ENCODE measurements around the gene TMEM219. TPM values are rescaled to one million over a fixed set of nuclear protein-coding genes. Genes with fewer than 3 reads are reported as not detected.

Gene TMEM219, protein sequence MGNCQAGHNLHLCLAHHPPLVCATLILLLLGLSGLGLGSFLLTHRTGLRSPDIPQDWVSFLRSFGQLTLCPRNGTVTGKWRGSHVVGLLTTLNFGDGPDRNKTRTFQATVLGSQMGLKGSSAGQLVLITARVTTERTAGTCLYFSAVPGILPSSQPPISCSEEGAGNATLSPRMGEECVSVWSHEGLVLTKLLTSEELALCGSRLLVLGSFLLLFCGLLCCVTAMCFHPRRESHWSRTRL
- 49.9 and 50.0 TPM in 2 replicates for total RNA-seq

DNA sequence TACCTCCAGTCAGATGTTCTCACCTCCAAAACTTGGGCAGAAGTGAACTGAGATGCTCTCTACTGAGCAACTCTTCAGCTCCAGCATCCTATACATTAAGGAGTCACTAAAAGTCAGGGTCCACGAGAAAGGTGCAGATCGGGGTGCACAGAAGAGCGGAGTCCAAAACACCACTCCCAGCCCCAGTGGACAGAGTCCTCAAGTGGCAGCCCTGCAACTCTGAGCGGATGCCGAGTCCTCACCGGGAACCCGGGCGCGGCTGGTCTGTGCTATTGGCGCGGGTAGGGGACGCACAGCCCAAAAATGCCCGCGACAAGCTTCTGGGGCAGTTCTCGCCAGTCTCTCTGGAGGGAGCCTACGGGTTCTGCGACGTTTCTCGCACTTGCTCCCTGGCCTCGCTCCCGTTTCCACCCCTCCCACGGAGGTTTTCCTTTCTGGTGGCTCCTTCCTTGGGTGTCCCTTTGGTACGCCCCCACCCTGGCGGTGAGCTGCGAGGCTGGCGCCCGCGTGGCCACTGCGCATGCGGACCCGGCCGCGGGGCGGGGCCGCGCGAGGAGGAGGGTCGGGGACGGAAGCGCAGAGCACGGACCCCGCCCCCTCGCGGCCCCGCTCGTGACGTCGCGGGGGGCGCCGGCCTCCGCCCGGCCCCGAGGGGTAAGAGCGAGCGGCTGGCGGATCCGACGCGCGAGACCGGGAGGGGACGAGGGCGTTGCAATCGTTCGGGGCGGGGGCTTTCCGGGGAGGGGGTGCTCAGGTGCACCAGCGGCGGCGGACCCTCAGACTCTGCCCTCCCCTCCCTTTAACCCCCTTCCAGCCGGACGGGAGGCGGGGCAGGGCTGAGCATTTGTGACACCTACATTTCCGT, at the start of gene TMEM219:
TSS of gene TMEM219 (plus strand) at position 601 of the 865 bp plus-strand sequence. CDS start 1,065 bp downstream, outside the sequence.

DNA sequence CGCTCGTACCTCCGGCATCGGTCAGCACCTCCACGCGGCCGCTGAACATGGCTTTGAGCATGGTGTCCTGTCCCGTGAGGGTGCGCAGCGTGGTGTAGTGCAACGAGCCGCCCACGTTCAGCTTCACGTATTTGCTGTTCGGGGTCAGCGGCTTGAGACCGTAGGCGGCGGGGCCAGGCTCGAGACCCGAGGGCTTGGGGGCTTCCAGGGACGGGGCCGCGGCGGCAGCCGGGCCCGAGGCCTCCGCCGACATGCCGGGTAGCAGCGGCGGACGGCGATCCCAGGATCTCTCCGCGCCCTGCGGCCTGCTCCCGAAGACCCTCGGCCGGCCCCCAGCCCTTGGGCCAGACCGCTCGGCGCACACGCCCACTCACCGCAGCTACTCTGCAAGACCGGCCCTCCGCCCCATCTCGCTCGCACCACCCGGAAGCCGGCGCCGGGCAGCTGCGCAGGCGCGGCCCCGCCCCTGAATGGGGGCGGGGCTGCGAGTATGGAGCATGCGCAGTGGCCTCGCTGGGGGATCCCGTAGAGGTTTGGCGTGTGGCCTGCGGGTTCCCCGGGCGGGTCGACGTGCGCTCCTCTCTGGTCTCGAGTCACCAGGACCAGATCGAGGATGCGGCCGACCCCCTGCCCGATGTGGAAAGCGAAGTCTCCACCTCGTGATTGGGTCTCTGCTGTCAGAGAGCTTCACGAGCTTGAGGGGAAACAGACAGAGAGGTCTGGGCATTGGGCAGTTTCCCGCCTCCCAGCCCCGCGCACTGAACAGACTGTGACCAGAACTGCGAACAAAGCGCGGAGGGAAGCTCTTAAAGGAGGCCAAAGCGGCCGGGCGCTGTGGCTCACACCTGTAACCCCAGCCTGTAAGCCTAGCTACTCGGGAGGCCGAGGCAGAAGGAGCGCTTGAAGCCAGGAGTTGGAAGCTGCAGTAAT, 35.8 kb upstream of the TMEM219 start, which contains the start of gene KCTD13:
TSS of gene KCTD13 (minus strand) at position 446 of the 930 bp plus-strand sequence. CDS start at position 253, 193 bp downstream.

DNA sequence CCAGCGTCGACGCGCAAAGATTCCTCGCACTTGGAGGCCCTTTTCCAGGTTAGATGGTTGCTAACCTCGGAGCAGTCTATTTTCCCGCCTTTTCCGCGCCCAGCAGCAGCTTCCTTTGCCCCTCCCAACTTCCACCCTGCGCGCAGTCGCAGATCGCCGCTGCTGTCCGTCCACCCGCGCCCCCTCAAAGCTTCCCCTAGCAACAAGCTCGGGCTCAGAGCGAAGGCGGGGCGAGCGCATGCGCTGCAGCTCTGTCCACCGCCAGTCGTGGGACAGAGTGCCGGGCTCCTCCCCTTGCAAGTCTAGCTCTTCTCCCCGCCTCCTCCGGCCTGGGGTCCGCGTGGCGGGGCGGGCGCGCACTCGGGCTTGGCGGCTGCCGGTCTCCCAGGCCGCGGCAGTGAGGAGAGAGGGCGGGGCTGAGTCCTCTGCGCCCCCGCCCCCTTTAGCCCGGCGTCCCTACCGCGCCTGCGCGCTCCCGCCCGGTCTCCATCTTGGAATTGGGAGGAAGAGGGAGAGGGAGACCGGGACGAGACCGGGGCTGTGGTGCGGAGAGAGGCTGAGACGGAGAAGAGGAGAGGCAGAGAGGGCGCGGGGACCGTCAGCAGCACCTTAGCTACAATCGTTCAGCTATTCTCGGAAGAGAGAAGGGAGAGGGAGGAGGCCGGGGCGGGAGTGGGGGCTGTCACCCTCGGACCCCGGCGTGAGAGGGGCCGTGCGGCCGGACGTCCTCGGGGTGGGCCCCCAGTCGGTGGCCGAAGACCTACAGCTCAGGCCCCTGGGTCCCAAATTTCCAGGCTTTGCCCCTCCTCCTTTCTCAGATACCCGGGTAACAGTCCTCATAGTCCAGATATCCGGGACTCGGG, 11.7 kb downstream of the TMEM219 start, which contains the start of gene TAOK2:
TSS of gene TAOK2 (plus strand) at position 485 of the 863 bp plus-strand sequence. CDS start 3,905 bp downstream, outside the sequence.

DNA sequence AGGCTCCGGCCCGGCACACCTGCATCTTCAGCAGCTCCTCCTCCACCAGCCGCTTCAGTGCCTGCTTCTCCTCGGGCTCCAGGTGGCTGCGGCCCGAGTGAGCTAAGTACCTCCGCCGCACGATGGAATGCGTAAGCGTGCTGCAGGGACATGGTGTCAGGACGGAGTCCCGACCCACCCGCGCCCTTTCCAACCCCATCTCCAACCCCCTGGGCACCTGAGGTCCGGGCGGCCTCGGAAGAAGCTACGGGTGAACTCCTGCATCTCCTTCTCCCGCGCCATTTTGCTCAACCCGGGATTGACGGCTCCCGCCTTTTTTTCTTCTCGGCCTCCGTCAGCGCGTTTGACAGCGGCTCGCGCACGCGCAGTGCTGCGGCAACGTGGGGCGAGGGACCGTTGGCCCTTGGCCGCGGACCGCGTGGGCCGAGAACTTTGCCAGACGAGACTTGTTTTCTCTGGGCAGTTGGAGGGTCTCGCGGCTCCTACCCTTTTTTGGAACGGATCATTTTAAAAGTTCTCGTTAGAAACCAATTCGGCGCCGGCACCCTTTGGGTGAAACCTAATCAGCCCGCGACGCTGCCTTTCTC, 33.5 kb downstream of the TMEM219 start, which contains the start of gene HIRIP3:
TSS of gene HIRIP3 (minus strand) at position 294 of the 587 bp plus-strand sequence. CDS start at position 282, 12 bp downstream.

DNA sequence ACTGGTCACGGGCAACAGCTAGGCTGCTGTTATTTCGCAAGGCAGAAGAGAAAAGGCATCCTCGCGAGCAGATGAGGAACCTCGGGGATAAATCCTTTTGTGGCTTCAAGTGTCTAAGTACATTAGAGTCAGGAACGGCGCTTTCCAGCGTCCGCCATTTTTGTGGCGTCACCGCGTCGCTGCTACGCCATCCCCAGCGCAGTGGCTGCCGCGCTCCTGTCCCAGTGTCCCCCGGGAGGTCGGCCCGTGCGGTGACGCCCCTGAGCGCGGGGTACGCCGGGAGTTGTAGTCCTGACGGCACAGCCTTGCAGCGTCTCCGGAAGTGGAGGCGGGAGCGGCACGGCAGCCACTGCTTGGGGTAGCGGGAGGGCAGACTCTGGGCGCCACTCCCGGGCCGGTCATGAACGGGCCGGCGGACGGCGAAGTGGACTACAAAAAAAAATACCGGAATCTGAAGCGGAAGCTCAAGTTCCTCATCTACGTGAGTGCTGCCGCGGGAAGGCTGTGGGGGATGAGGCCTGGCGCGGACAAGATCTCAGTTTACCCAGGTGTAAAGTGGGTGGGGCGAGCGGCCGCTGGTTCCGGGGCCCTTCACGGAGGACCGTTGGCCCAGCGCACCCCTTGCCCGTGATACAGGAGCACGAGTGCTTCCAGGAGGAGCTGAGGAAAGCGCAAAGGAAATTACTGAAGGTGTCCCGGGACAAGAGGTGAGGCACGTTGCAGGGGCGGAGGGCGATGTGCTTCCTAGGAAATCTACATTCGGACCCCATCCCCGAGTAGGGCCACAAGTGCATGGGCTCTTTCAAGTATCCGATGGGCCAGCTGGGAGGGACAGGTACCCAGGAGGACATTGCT, 34.3 kb downstream of the TMEM219 start, which contains the start of gene INO80E:
TSS of gene INO80E (plus strand) at position 331 of the 855 bp plus-strand sequence. CDS start at position 401, 70 bp downstream.

DNA sequence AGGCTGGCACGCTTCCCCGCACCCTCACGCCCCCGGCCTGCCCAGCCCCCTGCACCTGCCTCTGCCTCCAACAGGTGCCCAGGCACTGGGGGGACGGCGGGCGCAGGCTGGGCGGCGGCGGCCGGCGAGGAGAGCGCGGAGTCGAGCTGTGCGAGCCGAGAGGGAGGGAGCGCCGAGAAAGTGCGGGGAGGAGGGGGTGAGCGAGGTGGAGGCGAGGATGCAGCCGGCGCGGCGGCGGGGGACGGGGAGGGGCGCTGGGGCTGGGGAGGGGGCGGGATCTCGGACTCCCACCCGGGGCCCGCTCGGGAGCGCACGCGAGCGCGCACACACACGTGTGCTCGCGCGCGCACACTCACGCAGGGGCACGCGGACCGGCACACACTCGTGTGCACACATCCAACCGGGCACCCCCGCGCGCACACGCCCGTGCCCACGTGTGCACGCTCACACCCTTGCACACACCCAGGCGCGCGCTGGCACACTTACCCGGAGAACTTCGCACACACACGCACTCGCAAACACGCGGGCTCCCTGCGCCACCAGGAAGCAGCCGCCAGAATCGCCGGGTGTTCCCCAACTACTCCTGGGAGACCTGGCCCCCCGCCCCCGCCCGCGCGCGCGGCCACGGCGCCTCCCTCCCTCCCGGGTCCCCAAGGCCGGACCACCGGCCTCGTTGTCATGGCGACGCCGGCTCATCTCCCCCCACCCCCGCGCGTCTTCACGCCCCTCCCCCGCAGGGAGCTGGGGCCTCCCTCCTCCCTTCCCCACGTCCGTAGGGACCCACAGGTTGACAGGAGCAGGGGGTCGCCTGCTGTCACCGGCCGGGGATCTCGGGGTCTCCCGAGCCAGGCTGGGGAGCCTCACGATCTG, 49.2 kb downstream of the TMEM219 start, which contains the start of gene DOC2A:
TSS of gene DOC2A (minus strand) at position 184 of the 870 bp plus-strand sequence. CDS start 805 bp downstream, outside the sequence.

Other genes starting within 250 kb of the TMEM219 start
- not detected in 2 replicates for gene C16orf54, start 216.1 kb upstream of the TMEM219 start, total RNA-seq
- gene ZG16, start 183.8 kb upstream of the TMEM219 start, total RNA-seq, result not detected in 2 replicates
- 7.0 and 13.0 TPM in 2 replicates for gene KIF22, start 171.3 kb upstream of the TMEM219 start, total RNA-seq
- gene MAZ, start 155.6 kb upstream of the TMEM219 start, total RNA-seq, result 151 and 243 TPM in 2 replicates
- gene PRRT2, start 149.9 kb upstream of the TMEM219 start, total RNA-seq, result not detected in 2 replicates
- 13.9 and 21.5 TPM in 2 replicates for gene PAGR1, start 145.9 kb upstream of the TMEM219 start, total RNA-seq
- gene MVP, start 141.6 kb upstream of the TMEM219 start, total RNA-seq, result 74.2 and 246 TPM in 2 replicates
- 45.5 and 62.7 TPM in 2 replicates for gene CDIPT, start 98.9 kb upstream of the TMEM219 start, total RNA-seq
- gene SEZ6L2, start 62.5 kb upstream of the TMEM219 start, total RNA-seq, result 4.8 and 18.9 TPM in 2 replicates
- gene ASPHD1, start 61.6 kb upstream of the TMEM219 start, total RNA-seq, result 1.6 and 4.4 TPM in 2 replicates
- 9.2 and 13.3 TPM in 2 replicates for gene KCTD13, start 35.9 kb upstream of the TMEM219 start, total RNA-seq
- gene TAOK2, start 11.8 kb downstream of the TMEM219 start, total RNA-seq, result 20.5 and 43.8 TPM in 2 replicates
- gene HIRIP3, start 33.5 kb downstream of the TMEM219 start, total RNA-seq, result 8.2 and 11.7 TPM in 2 replicates
- gene INO80E, start 34.2 kb downstream of the TMEM219 start, total RNA-seq, result 14.4 and 19.4 TPM in 2 replicates
- gene DOC2A, start 48.9 kb downstream of the TMEM219 start, total RNA-seq, result 0.21 TPM in 1 of 2 replicates, not detected in the other
- not detected in 2 replicates for gene C16orf92, start 61.1 kb downstream of the TMEM219 start, total RNA-seq
- not detected in 2 replicates for gene TLCD3B, start 69.2 kb downstream of the TMEM219 start, total RNA-seq
- 295 and 817 TPM in 2 replicates for gene ALDOA, start 103.7 kb downstream of the TMEM219 start, total RNA-seq
- 136 and 178 TPM in 2 replicates for gene PPP4C, start 113.9 kb downstream of the TMEM219 start, total RNA-seq
- 0.34 and 0.85 TPM in 2 replicates for gene TBX6, start 129.8 kb downstream of the TMEM219 start, total RNA-seq
- 5.1 and 14.5 TPM in 2 replicates for gene YPEL3, start 134.1 kb downstream of the TMEM219 start, total RNA-seq
- gene GDPD3, start 151.5 kb downstream of the TMEM219 start, total RNA-seq, result 1.8 and 3.8 TPM in 2 replicates
- gene MAPK3, start 161.1 kb downstream of the TMEM219 start, total RNA-seq, result 7.1 and 7.2 TPM in 2 replicates
- 0.78 and 1.0 TPM in 2 replicates for gene CORO1A, start 221.5 kb downstream of the TMEM219 start, total RNA-seq
- 32.4 and 51.9 TPM in 2 replicates for gene BOLA2B, start 231.6 kb downstream of the TMEM219 start, total RNA-seq
- 19.6 and 47.2 TPM in 2 replicates for gene SLX1A, start 231.8 kb downstream of the TMEM219 start, total RNA-seq
- gene SULT1A3, start 237.2 kb downstream of the TMEM219 start, total RNA-seq, result 1.0 and 1.9 TPM in 2 replicates

All from nasal cavity respiratory epithelium epithelial cell of viscerocranial mucosa (primary cell).